Neural cell (in vitro differentiated cells): ENCODE data around the gene ALDH3B2. TPM values are rescaled to one million over a fixed set of nuclear protein-coding genes. Genes with fewer than 3 reads are reported as not detected.

Experiments
- H2AFZ ChIP-seq: fragments of 200-600, 300-800 bp; sonication (generic), shearing (Covaris generic); 2 replicates; pipeline ENCODE4 v1.6.0; 2014; ENCODE audit warnings: low read depth, mild to moderate bottlenecking, antibody characterized with exemption, low read length, moderate library complexity
- H3F3A ChIP-seq: fragments of 200-600 bp; shearing (Covaris generic); 2 replicates; pipeline ENCODE4 v1.6.1; 2016; ENCODE audit warnings: mild to moderate bottlenecking, moderate library complexity, mixed read lengths, antibody characterized with exemption, low read length; ENCODE audit not compliant: insufficient read depth, poor library complexity, severe bottlenecking
- H3K27ac ChIP-seq: fragments of 200-600, 300-800 bp; sonication (generic), shearing (Covaris generic); 2 replicates; pipeline ENCODE4 v1.5.1; 2014; ENCODE audit warnings: mild to moderate bottlenecking, low read length, moderate library complexity
- H3K27me3 ChIP-seq: fragments of 300-800, 200-600 bp; sonication (generic), shearing (Covaris generic); 2 replicates; pipeline ENCODE4 v1.6.0; 2014; ENCODE audit warnings: mild to moderate bottlenecking, low read depth, low read length, moderate library complexity; ENCODE audit not compliant: insufficient read depth
- H3K36me3 ChIP-seq: fragments of 300-800, 200-600 bp; sonication (generic), shearing (Covaris generic); 2 replicates; pipeline ENCODE4 v1.5.1; 2014; ENCODE audit warnings: mild to moderate bottlenecking, antibody characterized with exemption, low read length, moderate library complexity; ENCODE audit not compliant: insufficient read depth
- H3K4me2 ChIP-seq: fragments of 300-800, 200-600 bp; sonication (generic), shearing (Covaris generic); 2 replicates; pipeline ENCODE4 v1.6.0; 2014; ENCODE audit warnings: mild to moderate bottlenecking, low read length
- H3K4me3 ChIP-seq: fragments of 300-800, 200-600 bp; sonication (generic), shearing (Covaris generic); 2 replicates; pipeline ENCODE4 v1.5.1; 2014; ENCODE audit warnings: mild to moderate bottlenecking, low read length, moderate library complexity
- H3K79me2 ChIP-seq: fragments of 200-600 bp; shearing (Covaris generic); replicated peaks from 2 replicates; pipeline ENCODE4 v1.6.0; 2014; ENCODE audit warnings: mild to moderate bottlenecking, low read length, moderate library complexity; ENCODE audit not compliant: insufficient read depth
- H3K9ac ChIP-seq: fragments of 300-800, 200-600 bp; sonication (generic), shearing (Covaris generic); 2 replicates; pipeline ENCODE4 v1.6.1; 2016; ENCODE audit warnings: mild to moderate bottlenecking, low read length, mixed read lengths
- H3K9me2 ChIP-seq: fragments of 200-600 bp; shearing (Covaris generic); 2 replicates; pipeline ENCODE4 v1.6.1; 2016; ENCODE audit warnings: mild to moderate bottlenecking, low read length, mixed read lengths; ENCODE audit not compliant: insufficient read depth
- H3K9me3 ChIP-seq: fragments of 200-600, 300-800 bp; sonication (generic), shearing (Covaris generic); 2 replicates; pipeline ENCODE4 v1.6.1; 2016; ENCODE audit warnings: mild to moderate bottlenecking, mixed run types, low read length, moderate library complexity, mixed read lengths
- H4K20me1 ChIP-seq: fragments of 200-600 bp; shearing (Covaris generic); 2 replicates; pipeline ENCODE4 v1.6.1; 2016; ENCODE audit warnings: mild to moderate bottlenecking, mixed run types; ENCODE audit not compliant: insufficient read depth
- CTCF ChIP-seq: fragments of 450-650 bp; IDR thresholded peaks from 2 replicates; pipeline ENCODE4 v1.5.1; 2014; ENCODE audit warnings: antibody characterized with exemption, mild to moderate bottlenecking, moderate library complexity; ENCODE audit not compliant: poor library complexity, severe bottlenecking
- EZH2 ChIP-seq: fragments of 200-600, 300-800 bp; shearing (Covaris generic), sonication (generic); IDR thresholded peaks from 2 replicates; pipeline ENCODE4 v1.6.1; 2014; ENCODE audit warnings: antibody characterized with exemption, low read length, borderline replicate concordance, mild to moderate bottlenecking; ENCODE audit not compliant: insufficient read depth, poor library complexity, severe bottlenecking
- MXI1 ChIP-seq: fragments of 450-650 bp; conservative IDR thresholded peaks from 2 replicates; pipeline ENCODE4 v1.6.1; 2014; ENCODE audit warnings: antibody characterized with exemption, mild to moderate bottlenecking; ENCODE audit not compliant: poor library complexity, severe bottlenecking
- POLR2AphosphoS5 ChIP-seq: IDR thresholded peaks from 2 replicates; pipeline ENCODE4 v1.6.1; 2012
- SMC3 ChIP-seq: fragments of 450-650 bp; conservative IDR thresholded peaks from 2 replicates; pipeline ENCODE4 v1.6.1; 2014; ENCODE audit warnings: antibody characterized with exemption, mild to moderate bottlenecking, moderate library complexity; ENCODE audit not compliant: poor library complexity
- TAF1 ChIP-seq: IDR thresholded peaks from 2 replicates; pipeline ENCODE4 v1.6.1; 2012; ENCODE audit warnings: low read depth
- polyA plus RNA-seq: library from polyadenylated mRNA; depleted of rRNA; stranded (reverse); fragments of >200 nt; gene quantifications from 2 replicates; pipeline ENCODE4 v1.2.3, GENCODE V29; 2014
- TF ChIP-seq, protein P1 (sequence below): IDR thresholded peaks from 2 replicates; pipeline ENCODE4 v1.6.1; 2012; ENCODE audit warnings: borderline replicate concordance

ALDH3B2 gene
- polyA plus RNA-seq, 1 donor from 2014 or later: not detected

DNA sequence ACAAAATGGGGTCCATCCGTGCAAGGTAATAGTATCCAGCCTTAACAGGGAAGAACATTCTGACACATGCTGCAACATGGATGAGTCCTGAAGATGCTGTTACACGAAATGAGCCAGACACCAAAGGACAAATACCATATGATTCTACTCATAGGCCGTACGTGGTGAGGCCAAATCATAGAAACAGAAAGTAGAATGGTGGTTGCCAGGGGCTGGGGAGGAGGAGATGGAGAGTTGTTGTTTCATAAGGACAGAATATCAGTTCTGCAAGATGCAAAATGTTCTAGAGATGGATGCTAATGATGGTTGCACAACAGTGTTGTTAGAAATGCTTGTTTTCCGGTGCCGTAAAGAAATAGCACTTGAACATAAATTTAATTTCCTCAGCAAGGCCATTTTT lies 37.5 kb downstream of the ALDH3B2 start:
- Histone ChIP-seq H3K9me2 (no peaks in the 10 kb centered on the region), H3K36me3 (no peaks in the 10 kb centered on the region), H3K79me2 (no peaks in the 10 kb centered on the region), H3K4me2 (no peak overlapping the region), H3F3A (no peaks in the 10 kb centered on the region), H3K9me3 (no peaks in the 10 kb centered on the region), H4K20me1 (no peaks in the 10 kb centered on the region), H3K4me3 (no peak overlapping the region), H3K27me3 (no peaks in the 10 kb centered on the region), H2AFZ (no peak overlapping the region), H3K27ac (no peak overlapping the region), H3K9ac (no peak overlapping the region)
- TF ChIP-seq CTCF: no peak
- TF ChIP-seq EZH2: no peak
- TF ChIP-seq SMC3: no peak
- TF ChIP-seq TAF1: no peak
- no peak for TF ChIP-seq MXI1
- TF ChIP-seq, protein P1, sequence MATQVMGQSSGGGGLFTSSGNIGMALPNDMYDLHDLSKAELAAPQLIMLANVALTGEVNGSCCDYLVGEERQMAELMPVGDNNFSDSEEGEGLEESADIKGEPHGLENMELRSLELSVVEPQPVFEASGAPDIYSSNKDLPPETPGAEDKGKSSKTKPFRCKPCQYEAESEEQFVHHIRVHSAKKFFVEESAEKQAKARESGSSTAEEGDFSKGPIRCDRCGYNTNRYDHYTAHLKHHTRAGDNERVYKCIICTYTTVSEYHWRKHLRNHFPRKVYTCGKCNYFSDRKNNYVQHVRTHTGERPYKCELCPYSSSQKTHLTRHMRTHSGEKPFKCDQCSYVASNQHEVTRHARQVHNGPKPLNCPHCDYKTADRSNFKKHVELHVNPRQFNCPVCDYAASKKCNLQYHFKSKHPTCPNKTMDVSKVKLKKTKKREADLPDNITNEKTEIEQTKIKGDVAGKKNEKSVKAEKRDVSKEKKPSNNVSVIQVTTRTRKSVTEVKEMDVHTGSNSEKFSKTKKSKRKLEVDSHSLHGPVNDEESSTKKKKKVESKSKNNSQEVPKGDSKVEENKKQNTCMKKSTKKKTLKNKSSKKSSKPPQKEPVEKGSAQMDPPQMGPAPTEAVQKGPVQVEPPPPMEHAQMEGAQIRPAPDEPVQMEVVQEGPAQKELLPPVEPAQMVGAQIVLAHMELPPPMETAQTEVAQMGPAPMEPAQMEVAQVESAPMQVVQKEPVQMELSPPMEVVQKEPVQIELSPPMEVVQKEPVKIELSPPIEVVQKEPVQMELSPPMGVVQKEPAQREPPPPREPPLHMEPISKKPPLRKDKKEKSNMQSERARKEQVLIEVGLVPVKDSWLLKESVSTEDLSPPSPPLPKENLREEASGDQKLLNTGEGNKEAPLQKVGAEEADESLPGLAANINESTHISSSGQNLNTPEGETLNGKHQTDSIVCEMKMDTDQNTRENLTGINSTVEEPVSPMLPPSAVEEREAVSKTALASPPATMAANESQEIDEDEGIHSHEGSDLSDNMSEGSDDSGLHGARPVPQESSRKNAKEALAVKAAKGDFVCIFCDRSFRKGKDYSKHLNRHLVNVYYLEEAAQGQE: no peak

DNA sequence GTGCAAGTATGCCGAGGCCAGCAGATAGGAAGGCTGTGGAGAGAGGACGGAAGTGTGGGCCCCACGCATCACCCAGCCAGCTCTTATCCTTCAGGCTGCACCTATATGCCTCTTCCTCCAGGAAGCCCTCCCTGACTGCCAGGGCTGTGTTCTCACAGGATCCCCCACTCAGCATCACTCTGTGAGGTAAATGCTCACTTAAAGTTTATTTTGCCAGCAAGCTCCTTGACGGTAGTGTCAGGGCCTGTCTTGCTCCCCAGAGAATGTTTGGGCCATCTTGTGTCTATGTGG lies 39.2 kb downstream of the ALDH3B2 start:
- Histone ChIP-seq H3K36me3 (no peaks in the 10 kb centered on the region), H3K27me3 (no peaks in the 10 kb centered on the region), H3K9me2 (no peaks in the 10 kb centered on the region), H3K9ac (no peak overlapping the region), H3K79me2 (no peaks in the 10 kb centered on the region), H3F3A (no peaks in the 10 kb centered on the region), H3K4me3 (no peak overlapping the region), H3K4me2 (no peak overlapping the region), H2AFZ (no peak overlapping the region), H3K27ac (no peak overlapping the region), H3K9me3 (no peaks in the 10 kb centered on the region), H4K20me1 (no peaks in the 10 kb centered on the region)
- no peak for TF ChIP-seq POLR2AphosphoS5
- TF ChIP-seq MXI1: no peak
- TF ChIP-seq CTCF: no peak
- no peak for TF ChIP-seq SMC3
- TF ChIP-seq TAF1: no peak
